ENCODE data around the gene SLC25A51. TPM values are rescaled to one million over a fixed set of nuclear protein-coding genes. Genes with fewer than 3 reads are reported as not detected.

SLC25A51 gene
- total RNA-seq, 1 experiment from 2014 or later: 40.8 TPM

DNA sequence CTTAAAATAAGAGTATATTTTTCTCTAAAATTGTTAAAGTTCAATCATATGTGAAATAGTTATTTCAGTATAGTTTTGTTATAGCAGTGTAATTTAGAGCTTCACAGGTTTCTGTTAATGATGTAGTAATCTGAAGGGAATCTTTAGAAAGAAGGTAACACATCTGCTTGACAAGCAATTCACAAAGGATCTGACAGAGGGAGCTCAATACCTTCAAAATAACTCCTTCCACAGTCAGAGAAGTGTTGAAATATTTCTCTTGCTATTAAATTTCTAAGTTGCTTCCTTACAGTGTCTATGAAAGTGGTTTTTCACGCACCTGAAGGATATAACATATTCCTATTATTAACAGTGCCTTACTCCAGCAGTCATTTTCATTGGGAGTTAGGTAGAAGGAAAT, 44.9 kb downstream of the SLC25A51 start:
- TF ChIP-seq EZH2 (IDR thresholded peaks at IDR 0.05; ENCODE audit: borderline replicate concordance, low read depth, low read length, poor library complexity, severe bottlenecking): no peak
- TF ChIP-seq CTCF (conservative IDR thresholded peaks at IDR 0.05; ENCODE audit: low read depth, low read length): no peak; the same call in 1 of the 2 replicates
- H3K4me3 ChIP-seq (ENCODE audit: low read depth, low read length, poor library complexity, severe bottlenecking): no peak overlapping the region
- no peak for DNase-seq (ENCODE audit: low spot score)
- intact Hi-C loops (cut with micrococcal nuclease; ENCODE audit: unreplicated experiment): no loop called here
- no peak overlapping the region for H3K27ac ChIP-seq (ENCODE audit: low read depth, low read length, poor library complexity, severe bottlenecking)
- no TSS peak for BruUV-seq (replicated peaks)
- H3K9me3 ChIP-seq (ENCODE audit: low read depth, low read length, poor library complexity, severe bottlenecking): no peaks in the 10 kb centered on the region
- ChIA-PET CTCF (no interaction called here), POLR2A (ENCODE audit: low non-redundant PET) (no interaction called here)
- H3K27me3 ChIP-seq (replicated peaks; ENCODE audit: insufficient read depth, low read depth, low read length, poor library complexity): no peaks in the 10 kb centered on the region
- peaks cover 26% of the 10 kb centered on the region for H3K36me3 ChIP-seq (ENCODE audit: insufficient read depth, low read length, poor library complexity, severe bottlenecking)
- H3K4me1 ChIP-seq (ENCODE audit: insufficient read depth, low read length, poor library complexity, severe bottlenecking): no peaks in the 10 kb centered on the region

GRCh38 chr9:37856551-37856950, 47.4 kb downstream of the SLC25A51 start:
- no peak for DNase-seq (ENCODE audit: low spot score)
- CTCF ChIA-PET: no interaction called here
- Histone ChIP-seq H3K4me3 (ENCODE audit: low read depth, low read length, poor library complexity, severe bottlenecking) (no peak overlapping the region), H3K4me1 (ENCODE audit: insufficient read depth, low read length, poor library complexity, severe bottlenecking) (no peaks in the 10 kb centered on the region), H3K27ac (ENCODE audit: low read depth, low read length, poor library complexity, severe bottlenecking) (no peak overlapping the region), H3K27me3 (replicated peaks; ENCODE audit: insufficient read depth, low read depth, low read length, poor library complexity) (no peaks in the 10 kb centered on the region), H3K36me3 (ENCODE audit: insufficient read depth, low read length, poor library complexity, severe bottlenecking) (peaks cover 26% of the 10 kb centered on the region), H3K9me3 (ENCODE audit: low read depth, low read length, poor library complexity, severe bottlenecking) (no peaks in the 10 kb centered on the region)
- intact Hi-C loops (cut with micrococcal nuclease; ENCODE audit: unreplicated experiment): no loop called here
- no TSS peak for BruUV-seq (replicated peaks)
- TF ChIP-seq EZH2 (IDR thresholded peaks at IDR 0.05; ENCODE audit: borderline replicate concordance, low read depth, low read length, poor library complexity, severe bottlenecking): no peak
- TF ChIP-seq CTCF (conservative IDR thresholded peaks at IDR 0.05; ENCODE audit: low read depth, low read length): no peak
- POLR2A ChIA-PET (ENCODE audit: low non-redundant PET): no interaction called here

- BruUV-seq (replicated peaks): no TSS peak
- Histone ChIP-seq H3K4me1 (ENCODE audit: insufficient read depth, low read length, poor library complexity, severe bottlenecking) (no peaks in the 10 kb centered on the region), H3K27me3 (replicated peaks; ENCODE audit: insufficient read depth, low read depth, low read length, poor library complexity) (no peaks in the 10 kb centered on the region), H3K9me3 (ENCODE audit: low read depth, low read length, poor library complexity, severe bottlenecking) (no peaks in the 10 kb centered on the region), H3K36me3 (ENCODE audit: insufficient read depth, low read length, poor library complexity, severe bottlenecking) (peaks cover 8% of the 10 kb centered on the region), H3K4me3 (ENCODE audit: low read depth, low read length, poor library complexity, severe bottlenecking) (no peak overlapping the region), H3K27ac (ENCODE audit: low read depth, low read length, poor library complexity, severe bottlenecking) (no peak overlapping the region)
- POLR2A ChIA-PET (ENCODE audit: low non-redundant PET): interaction anchor here (0.6 kb wide), 1 partner anchor 386 kb away, joined by 4 read pairs; no protein-coding TSS in a partner anchor
- CTCF ChIA-PET: no interaction called here
- TF ChIP-seq EZH2 (IDR thresholded peaks at IDR 0.05; ENCODE audit: borderline replicate concordance, low read depth, low read length, poor library complexity, severe bottlenecking): no peak
- TF ChIP-seq CTCF (conservative IDR thresholded peaks at IDR 0.05; ENCODE audit: low read depth, low read length): no peak
- intact Hi-C loops (cut with micrococcal nuclease; ENCODE audit: unreplicated experiment): no loop called here
- DNase-seq (ENCODE audit: low spot score): no peak
Measured at GRCh38 chr9:37852222-37852621, 51.7 kb downstream of the SLC25A51 start.

All from A673 (cell line).